Measurements from ENCODE around the gene ERCC1.
"Not testable (repeated sequence)": the region's sequence is repeated elsewhere in the genome, so short reads cannot be mapped to it uniquely, and the experiment has no call there.

The ERCC1 gene

DNA sequence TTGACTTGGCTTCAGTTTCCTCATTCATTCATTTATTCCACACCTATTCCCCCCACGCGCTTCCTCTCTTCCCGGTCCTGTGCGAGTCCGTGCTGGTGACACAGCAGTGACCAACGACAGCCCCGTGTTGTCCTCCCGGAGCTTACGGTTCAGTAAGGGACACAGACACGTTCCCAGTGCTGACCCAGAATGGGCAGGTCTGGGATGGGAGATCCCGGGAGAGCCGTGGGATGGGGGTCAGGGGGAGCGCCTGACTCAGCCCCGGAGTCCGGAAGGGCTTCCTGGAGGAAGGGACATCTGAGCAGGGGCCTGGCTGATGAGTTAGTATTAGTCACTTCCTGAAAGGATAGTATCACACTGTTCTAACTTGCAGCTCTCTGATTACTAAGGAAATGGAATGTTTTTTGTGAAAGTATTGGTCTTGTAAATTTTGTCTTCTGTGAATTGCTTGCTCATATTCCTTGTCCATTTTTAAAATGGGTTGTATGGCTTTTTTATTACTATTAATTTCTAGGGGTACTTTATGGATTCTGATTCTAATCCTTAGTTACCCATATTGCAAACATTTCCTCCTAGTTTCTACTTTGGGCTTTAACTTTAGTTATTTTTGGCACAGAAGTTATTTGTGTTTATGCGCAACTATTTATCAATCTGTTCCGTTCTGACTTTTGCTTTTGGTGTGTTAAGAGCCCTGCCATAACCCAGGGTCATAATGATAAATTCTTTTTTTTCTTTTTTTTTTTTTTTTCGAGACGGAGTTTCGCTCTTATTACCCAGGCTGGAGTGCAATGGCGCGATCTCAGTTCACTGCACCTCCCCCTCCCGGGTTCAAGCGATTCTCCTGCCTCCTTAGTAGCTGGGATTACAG, 708 bp upstream of the ERCC1 start:
- peak in 1 of 2 experiments; percentile 52 for DNase-seq

DNA sequence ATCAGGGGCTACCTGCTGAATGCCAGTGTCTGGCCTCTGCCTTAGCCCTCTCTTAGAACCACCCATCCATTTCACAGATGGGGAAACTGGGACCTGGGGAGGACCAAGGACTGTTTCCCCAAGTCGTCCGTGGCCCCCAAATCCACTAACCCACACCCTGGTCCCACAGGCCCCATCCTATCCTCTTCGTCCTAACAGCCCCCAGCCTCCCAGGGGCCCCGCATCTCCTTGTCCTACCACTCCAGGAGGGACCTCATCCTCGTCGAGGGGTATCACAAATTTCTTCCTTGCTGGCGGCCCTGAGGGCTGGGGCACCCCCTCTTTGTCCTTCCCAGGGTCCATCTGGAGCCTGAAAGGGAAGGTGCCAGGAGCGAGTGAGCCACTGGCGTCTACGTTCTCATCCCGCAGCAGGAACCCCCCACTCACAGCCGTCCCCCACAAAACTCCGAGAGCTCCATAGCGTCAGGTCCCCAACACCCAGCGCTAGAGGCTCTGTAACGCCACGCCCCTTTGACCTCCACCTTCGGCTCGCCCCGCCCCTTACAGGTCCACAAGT, 606 bp downstream of the ERCC1 start:
- no peak for DNase-seq

DNA sequence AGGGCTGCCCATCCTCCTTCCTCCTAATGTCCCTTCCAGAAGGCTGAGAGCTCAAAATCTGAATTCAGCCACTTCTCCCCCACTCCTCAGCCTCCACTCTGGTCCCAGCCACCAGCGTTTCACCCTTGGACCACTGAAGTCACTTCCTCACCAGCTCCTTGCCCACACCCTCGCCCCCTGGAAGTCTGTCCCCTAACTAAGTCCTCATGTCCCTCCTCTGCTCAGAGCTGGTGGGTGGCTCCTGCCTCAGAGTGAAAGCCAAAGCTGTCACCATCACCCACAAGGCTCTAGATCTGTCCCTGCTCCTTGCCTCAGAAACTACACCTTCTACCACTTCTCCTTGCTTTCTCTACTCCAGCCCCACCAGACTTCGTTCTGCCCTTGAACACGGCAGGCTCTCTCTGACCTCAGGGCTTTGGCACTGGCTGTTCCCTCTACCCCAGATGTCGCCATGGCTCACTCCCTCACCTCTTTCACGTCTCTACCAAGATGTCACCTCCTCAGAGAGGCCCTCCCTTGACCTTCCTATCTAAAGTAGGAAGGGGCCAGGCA, 1.7 kb downstream of the ERCC1 start:
- DNase-seq, result no peak

DNA sequence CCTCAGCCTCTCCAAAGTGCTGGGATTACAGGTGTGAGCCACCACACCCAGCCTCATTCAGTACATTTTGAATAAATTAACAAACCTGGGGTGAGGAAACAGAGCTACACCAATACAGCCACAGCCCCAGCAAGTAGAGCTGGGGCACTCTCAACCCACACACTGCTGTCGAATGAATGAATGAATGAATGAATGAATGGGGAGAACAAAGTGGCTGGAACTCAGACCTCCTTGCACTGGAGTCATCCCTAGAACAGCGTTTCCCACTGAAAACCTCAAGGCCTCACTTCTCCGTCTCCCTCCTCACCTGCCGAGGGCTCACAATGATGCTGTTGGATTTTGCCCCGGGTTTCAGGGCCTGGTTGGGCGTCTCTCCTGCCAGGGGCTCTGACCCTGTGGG, 2.8 kb downstream of the ERCC1 start:
- DNase-seq, result no peak

DNA sequence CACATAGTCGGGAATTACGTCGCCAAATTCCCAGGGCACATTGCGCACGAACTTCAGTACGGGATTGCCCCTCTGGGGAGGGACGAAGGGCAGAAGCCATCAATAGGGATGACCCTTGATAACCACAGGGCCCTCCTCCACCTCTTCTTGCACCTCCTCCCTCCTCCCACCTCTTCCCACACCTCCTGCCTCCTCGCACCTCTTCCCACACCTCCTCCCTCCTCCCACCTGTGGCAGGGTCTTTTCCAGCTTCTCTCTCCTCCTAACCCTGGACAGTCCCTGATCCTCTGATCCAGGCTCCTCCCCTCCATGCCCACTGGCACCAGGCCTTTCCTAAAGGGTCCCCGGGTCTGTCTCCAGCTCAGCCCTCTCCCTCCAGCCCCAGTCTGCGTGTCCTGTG, 3.4 kb downstream of the ERCC1 start:
- DNase-seq, result no peak

DNA sequence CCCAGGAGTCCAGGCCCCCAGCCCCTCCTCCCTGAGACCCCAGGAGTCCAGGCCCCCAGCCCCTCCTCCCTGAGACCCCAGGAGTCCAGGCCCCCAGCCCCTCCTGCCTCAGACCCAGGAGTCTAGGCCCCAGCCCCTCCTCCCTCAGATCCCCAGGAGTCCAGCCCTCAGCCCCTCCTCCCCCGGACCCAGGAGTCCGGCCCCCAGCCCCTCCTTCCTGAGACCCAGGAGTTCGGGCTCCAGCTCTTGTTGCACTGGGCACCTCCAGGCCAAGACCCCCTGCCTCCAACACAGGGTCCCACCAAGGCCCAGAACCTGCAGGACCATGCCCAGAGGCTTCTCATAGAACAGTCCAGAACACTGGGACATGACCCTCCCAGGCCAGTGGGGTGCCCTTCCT, 3.8 kb downstream of the ERCC1 start:
- DNase-seq, result no peak

DNA sequence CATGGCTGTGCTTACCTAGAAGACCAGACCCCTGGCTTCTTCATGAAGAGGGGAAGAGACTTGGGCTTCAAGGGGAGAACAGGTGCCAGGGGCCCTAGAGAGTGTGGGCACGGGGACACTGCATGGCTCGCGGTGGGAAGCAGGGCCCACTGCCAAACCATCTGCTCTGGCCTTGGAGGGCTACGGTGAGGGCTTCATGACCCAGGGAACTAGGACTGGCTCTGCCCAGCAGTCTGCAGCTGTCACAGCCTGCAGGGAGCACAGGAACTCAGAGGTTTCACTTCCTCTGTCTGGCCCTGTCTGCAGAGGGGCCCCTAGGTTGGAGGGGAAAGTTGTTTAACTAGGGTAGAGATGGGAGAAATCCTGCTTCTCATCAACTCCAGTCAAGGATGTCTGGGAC, 4.3 kb downstream of the ERCC1 start:
- DNase-seq, result no peak

DNA sequence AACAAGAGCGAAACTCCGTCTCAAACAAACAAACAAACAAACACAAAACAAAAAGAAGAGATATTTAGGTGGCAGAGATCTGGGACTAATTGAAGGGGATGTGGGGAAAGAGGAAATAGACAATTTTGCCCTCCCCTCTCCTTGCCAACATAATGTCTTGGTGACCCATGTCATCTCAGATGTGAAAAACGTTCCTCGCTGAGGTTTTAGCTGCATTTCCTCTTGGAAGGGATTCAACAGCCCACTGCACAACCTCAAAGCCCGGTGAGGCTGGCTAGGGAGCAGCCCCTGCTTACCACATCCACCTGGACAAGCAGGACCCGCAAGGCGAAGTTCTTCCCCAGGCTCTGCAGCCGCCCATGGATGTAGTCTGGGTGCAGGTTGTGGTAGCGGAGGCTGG, 4.9 kb downstream of the ERCC1 start:
- no peak for DNase-seq

DNA sequence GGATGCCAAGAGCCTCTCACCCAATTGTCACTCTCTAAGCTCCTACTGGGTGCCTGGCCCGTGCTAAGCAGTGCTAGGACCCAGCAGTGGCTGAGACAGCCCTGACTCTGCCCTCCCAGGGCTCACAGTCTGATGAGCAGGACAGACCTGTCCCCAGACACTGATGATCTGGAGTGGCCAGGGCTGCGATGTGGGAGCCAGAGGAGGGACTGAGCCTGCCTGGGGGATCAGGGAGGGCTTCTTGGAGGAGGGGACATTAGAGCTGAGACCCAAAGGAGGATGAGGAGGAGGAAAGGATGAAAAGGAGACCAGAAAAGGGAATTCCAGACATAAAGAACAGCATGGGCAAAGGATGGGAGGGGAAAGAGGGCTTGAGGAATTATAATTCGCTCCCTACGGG, 6.6 kb downstream of the ERCC1 start:
- DNase-seq, result no peak

DNA sequence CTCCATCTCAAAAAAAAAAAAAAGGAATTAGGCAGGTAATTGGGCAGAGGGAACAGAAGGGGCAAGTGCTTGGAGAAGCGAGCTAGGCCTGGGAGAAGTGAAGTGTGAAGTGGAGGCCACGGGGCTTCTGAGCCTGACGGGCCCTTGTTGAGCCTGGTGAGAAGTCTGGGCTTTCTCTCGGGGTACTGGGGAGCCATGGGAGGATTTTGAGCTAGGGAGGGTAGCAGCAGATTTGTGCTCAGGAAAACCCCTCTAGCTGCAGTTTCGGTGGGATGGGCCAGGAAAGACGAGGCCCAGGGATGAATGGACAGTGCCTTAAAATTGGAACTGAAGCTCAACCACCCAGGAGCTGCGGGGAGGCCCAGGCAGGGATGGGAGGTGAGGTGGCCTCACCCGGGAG, 9.2 kb downstream of the ERCC1 start:
- DNase-seq, result no peak

DNA sequence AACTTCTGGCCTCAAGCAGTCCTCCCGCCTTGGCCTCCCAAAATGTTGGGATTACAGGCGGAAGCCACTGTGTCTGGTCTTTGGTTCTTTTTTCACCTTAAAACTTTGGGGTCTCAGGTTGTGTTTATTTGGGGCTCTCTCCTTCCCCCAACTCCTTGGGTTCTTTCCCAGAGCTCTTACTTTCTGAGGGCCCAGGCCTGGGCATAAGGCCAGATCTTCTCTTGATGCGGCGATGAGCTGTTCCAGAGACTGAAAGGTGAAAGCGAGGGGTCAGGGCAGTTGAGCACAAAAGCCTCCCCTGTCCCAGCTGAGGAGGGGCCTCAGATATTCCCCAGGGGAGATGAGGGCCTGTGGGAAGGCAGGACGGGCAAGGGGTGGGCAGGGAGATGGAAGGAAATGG, 10.2 kb downstream of the ERCC1 start:
- DNase-seq, result no peak

DNA sequence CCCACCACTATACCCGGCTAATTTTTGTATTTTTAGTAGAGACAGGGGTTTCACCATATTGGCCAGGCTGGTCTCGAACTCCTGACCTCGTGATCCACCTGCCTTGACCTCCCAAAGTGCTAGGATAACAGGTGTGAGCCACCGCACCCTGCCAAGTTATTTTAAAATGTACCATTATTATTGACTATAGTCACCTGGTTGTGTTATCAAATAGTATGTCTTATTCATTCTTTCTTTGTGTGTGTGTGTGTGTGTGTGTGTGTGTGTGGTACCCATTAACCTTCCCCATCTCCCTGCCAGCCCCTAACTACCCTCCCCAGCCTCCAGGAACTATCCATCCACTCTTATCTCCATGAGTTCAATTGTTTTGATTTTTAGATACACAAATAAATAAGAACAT, 13.4 kb downstream of the ERCC1 start:
- DNase-seq, result not testable (repeated sequence)

DNA sequence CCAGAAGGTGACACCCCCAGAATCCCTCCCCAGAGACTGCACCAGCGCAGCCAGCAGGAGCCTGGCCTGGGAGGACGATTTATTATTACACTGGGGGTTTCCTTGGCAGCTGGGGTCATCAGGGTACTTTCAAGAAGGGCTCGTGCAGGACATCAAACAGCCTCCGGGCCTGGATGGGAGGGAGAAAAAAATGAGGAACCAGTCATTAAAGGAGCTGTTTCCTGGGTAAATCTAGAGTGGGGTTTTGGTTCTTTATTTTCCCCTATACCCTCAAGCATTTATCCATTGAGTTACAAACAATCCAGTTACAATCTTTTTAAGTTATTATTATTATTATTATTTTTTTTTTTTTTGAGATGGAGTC, 14.2 kb downstream of the ERCC1 start:
- no peak for DNase-seq

DNA sequence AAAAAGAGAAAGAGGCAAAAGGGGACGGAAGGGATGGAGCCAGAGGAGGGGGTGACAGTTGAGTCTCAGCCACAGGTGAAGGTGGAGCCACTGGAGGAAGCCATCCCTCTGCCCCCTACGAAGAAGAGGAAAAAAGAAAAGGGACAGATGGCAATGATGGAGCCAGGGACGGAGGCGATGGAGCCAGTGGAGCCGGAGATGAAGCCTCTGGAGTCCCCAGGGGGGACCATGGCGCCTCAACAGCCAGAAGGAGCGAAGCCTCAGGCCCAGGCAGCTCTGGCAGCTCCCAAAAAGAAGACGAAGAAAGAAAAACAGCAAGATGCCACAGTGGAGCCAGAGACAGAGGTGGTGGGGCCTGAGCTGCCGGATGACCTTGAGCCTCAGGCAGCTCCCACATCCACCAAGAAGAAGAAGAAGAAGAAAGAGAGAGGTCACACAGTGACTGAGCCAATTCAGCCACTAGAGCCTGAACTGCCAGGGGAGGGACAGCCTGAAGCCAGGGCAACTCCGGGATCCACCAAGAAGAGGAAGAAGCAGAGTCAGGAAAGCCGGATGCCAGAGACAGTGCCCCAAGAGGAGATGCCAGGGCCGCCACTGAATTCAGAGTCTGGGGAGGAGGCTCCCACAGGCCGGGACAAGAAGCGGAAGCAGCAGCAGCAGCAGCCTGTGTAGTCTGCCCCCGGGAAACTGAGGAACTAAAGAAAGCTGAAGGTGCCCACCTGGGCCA, 14.7 kb downstream of the ERCC1 start:
- no peak for DNase-seq

DNA sequence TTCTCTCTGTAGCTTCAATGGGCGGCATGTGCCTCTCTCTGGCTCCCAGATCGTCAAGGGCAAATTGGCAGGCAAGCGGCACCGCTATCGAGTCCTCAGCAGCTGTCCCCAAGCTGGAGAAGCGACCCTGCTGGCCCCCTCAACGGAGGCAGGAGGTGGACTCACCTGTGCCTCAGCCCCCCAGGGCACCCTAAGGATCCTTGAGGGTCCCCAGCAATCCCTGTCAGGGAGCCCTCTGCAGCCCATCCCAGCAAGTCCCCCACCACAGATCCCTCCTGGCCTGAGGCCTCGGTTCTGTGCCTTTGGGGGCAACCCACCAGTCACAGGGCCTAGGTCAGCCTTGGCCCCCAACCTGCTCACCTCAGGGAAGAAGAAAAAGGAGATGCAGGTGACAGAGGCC, 15.6 kb downstream of the ERCC1 start:
- DNase-seq, result no peak

DNA sequence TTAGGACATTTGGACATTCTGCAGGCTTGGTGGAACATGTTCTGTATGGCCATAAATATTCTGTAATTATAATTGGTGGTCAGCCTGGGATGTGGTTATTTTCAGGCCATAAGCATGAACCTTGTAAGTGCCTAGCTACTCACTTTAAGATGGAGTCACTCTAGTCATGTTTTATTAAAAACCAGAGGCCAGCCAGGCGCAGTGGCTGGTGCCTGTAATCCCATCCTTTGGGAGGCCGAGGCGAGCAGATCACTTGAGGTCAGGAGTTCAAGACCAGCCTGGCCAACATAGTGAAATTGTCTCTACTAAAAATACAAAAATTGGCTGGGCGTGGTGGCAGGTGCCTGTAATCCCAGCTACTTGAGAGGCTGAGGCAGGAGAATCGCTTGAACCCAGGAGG, 16.1 kb downstream of the ERCC1 start:
- not testable (repeated sequence) for DNase-seq

DNA sequence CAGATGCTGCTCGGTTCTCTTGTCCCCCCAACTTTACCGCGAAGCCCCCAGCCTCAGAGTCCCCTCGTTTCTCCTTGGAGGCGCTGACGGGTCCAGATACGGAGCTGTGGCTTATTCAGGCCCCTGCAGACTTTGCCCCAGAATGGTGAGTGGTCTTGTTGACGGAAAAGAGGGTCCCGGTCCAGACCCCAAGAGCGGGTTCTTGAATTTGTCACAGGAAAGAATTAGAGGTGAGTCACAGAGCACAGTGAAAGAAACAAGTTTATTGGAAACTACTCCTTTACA, 16.7 kb downstream of the ERCC1 start:
- DNase-seq, result no peak

DNA sequence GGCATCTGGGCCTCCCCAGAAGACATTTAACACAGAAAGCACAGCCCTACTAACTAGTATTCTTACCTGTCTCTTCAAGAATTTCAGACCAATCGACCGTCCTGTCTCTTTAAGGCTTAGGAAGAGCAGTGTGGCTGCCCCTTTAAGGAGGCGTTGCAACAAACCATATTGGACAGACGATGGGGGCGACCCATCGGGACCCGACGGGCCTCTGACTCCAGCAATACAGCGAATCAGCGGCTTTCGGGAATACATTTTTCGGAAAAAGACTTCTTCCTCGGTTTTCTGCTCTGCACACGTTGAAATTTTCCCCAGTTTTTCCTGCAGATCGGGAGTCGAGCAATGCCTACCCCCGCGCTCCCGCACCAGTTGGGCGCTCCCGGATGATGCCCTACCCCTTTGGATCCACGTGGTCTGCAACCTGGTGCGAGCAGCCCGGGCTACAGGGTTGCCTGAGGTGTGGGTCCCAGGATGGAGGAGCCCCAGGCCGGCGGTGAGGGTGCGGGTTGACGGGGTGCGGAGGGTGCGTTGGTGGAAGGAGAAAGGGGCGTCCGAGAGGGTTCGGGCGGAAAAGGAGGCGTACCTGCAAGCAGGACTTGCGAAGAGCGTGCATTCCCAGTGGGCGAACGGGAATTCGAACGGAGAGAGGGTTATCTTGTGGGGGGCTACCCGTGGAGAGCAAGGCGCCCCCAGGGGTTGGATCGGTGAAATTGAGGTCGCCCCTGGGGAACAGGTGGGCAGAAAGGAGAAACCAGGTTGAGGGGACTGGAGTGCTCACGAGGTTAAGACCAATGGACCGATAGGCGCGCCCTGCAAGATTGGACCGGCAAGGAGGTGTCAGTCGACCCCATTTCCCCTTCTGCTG, 17.3 kb downstream of the ERCC1 start, which contains the start of gene POLR1G:
Gene POLR1G (plus strand): TSS at position 419 of the 865 bp plus-strand sequence. CDS start 53 bp downstream, at position 472.
- peak; percentile 73 to 84 for DNase-seq

DNA sequence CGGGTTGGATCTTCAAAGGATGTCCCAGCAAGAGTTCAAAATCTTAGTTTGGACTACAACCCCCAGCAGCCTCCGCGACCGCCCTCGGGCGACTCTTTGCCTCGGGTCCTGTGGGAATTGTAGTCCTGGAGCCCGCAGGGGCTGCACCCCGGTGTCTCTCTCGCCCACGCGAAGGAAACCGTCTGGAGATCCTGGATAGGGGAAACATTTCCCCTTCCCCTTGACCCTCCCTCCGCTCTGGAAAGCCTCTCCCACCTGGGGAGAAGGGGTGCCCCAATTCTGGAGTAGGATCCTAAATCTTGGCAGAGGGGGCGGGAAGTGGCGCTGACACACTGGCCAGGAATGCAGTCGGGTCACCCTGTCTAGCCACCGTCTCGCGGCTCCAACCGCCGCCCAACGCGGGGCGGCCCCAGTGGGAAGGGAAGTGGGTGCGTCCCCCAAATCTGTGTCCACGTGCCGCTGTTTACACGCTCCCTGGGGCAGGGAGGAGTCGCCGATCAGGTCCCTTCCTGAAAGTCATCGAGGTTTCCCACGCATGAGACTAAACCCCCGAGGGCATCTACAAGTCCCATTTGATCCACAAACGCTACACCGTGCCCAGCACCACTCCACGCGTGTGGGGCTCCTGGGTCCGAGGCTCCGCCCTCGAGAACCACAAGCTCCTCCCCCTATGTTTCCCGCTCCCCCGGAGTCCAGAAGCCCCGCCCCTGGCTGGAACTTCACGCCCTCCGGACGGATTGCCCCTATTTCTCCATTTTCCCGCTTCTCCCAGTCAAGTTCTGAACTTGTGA, 18.1 kb downstream of the ERCC1 start:
- DNase-seq, result peak; percentile 73 to 78

DNA sequence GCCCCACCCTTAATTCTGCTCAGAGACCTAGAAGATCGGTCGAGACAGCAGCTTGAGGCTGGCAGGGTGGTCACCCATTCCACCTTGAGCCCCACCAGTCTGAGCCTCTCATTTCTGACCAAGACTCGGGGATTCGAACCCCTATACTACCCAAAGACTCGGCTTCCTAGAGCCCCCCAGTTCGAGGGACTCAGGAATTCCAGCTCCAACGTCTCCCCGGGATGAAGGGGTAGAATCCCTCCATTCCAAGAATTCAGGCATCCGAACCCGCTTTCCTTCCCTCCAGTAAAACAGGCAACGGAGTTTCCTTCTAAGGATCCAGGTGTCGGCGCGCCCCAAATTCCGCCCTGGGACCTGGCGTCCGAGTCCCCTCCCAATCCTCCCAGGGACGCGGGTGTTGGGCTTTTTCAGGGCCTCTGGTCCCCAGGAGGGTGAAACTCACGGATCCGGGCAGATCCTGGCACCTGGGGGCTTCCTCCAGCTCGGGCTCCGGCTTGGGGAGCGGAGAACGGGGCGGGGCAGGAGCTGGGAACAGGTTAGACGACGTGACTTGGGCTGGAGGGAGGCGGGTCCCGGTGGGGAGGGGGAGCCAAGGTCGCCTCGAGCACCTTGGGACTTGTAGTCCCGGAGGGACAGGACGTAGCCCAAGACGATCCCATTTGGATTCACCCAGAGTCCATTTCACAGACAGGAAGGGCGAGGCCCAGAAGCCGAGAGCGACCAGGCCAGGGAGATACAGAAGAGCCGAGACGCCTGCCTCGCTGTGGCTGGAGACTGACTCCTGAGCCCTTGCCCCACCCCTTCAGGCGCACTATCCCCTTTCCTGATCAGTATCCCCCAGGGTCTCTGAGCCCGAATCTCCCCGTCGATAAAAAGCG, 18.9 kb downstream of the ERCC1 start, which contains the start of gene PPP1R13L:
Gene PPP1R13L (minus strand): TSS at position 513 of the 878 bp plus-strand sequence. CDS start 6,751 bp downstream, outside the sequence.
- DNase-seq, result peak; percentile 67 to 77

Data from NCI-H2081 (cell line).